ENCODE data around the gene OR1J4.

DNA sequence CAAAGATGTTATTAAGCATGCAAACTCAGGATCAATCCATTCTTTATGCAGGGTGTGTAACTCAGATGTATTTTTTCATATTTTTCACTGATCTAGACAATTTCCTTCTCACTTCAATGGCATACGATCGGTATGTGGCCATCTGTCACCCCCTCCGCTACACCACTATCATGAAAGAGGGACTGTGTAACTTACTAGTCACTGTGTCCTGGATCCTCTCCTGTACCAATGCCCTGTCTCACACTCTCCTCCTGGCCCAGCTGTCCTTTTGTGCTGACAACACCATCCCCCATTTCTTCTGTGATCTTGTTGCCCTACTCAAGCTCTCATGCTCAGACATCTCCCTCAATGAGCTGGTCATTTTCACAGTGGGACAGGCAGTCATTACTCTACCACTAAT, 435 bp downstream of the OR1J4 start:
- TF ChIP-seq, protein P1, sequence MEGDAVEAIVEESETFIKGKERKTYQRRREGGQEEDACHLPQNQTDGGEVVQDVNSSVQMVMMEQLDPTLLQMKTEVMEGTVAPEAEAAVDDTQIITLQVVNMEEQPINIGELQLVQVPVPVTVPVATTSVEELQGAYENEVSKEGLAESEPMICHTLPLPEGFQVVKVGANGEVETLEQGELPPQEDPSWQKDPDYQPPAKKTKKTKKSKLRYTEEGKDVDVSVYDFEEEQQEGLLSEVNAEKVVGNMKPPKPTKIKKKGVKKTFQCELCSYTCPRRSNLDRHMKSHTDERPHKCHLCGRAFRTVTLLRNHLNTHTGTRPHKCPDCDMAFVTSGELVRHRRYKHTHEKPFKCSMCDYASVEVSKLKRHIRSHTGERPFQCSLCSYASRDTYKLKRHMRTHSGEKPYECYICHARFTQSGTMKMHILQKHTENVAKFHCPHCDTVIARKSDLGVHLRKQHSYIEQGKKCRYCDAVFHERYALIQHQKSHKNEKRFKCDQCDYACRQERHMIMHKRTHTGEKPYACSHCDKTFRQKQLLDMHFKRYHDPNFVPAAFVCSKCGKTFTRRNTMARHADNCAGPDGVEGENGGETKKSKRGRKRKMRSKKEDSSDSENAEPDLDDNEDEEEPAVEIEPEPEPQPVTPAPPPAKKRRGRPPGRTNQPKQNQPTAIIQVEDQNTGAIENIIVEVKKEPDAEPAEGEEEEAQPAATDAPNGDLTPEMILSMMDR (IDR thresholded peaks at IDR 0.05): no peak
- TF ChIP-seq POLR2AphosphoS5 (IDR thresholded peaks at IDR 0.05): no peak
- no peak for TF ChIP-seq POLR2A (IDR thresholded peaks at IDR 0.05)

Measured in gastroesophageal sphincter (tissue), 3 donors.